Measurements from ENCODE around the gene PIPOX.

Gene PIPOX

DNA sequence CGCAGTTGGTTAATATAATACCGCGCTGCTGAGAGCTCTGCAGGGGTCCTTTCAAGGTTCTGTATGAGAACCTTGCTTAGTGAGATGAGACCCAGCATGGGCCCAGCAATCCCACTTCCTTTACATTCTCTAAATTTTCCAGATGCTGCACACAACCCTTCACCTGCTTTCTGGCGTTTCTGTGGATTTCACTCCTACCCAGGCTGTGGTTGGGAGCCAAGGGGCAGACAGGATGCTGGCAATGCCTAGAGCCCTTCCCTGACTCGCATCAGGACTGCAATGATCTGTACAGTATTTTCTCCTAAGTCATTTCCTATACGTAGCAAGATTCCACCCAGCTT, 10.1 kb upstream of the PIPOX start:
- Histone ChIP-seq H3K27me3 (ENCODE audit: control insufficient read depth, low read length) (peaks cover 58% of the 10 kb centered on the region), H3K27ac (ENCODE audit: low read depth, low read length) (no peak overlapping the region), H3F3A (ENCODE audit: control insufficient read depth, insufficient read depth) (no peaks in the 10 kb centered on the region), H3K9me3 (ENCODE audit: control insufficient read depth, insufficient read depth, low read length) (peaks cover 22% of the 10 kb centered on the region), H3K79me2 (ENCODE audit: control insufficient read depth, low read length) (no peaks in the 10 kb centered on the region), H4K20me1 (ENCODE audit: control insufficient read depth, insufficient read depth, low read depth, low read length) (no peaks in the 10 kb centered on the region), H3K4me3 (ENCODE audit: low read length) (no peak overlapping the region), H3K36me3 (ENCODE audit: control insufficient read depth, low read length) (no peaks in the 10 kb centered on the region), H3K9me2 (replicated peaks; ENCODE audit: control insufficient read depth, low read length) (no peaks in the 10 kb centered on the region), H3K4me2 (ENCODE audit: low read length) (no peak overlapping the region), H3K4me1 (ENCODE audit: control insufficient read depth, low read length) (no peaks in the 10 kb centered on the region)
- no peak for TF ChIP-seq EZH2phosphoT487 (IDR thresholded peaks at IDR 0.05; ENCODE audit: borderline replicate concordance, low read length)
- TF ChIP-seq, protein P1, sequence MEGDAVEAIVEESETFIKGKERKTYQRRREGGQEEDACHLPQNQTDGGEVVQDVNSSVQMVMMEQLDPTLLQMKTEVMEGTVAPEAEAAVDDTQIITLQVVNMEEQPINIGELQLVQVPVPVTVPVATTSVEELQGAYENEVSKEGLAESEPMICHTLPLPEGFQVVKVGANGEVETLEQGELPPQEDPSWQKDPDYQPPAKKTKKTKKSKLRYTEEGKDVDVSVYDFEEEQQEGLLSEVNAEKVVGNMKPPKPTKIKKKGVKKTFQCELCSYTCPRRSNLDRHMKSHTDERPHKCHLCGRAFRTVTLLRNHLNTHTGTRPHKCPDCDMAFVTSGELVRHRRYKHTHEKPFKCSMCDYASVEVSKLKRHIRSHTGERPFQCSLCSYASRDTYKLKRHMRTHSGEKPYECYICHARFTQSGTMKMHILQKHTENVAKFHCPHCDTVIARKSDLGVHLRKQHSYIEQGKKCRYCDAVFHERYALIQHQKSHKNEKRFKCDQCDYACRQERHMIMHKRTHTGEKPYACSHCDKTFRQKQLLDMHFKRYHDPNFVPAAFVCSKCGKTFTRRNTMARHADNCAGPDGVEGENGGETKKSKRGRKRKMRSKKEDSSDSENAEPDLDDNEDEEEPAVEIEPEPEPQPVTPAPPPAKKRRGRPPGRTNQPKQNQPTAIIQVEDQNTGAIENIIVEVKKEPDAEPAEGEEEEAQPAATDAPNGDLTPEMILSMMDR (IDR thresholded peaks at IDR 0.05; ENCODE audit: low read depth, low read length, poor library complexity, severe bottlenecking) = no peak

- Histone ChIP-seq H3K9me3 (ENCODE audit: control insufficient read depth, insufficient read depth, low read length) (peaks cover 22% of the 10 kb centered on the region), H4K20me1 (ENCODE audit: control insufficient read depth, insufficient read depth, low read depth, low read length) (no peaks in the 10 kb centered on the region), H3K4me3 (ENCODE audit: low read length) (no peak overlapping the region), H3K79me2 (ENCODE audit: control insufficient read depth, low read length) (no peaks in the 10 kb centered on the region), H3K9me2 (replicated peaks; ENCODE audit: control insufficient read depth, low read length) (no peaks in the 10 kb centered on the region), H3K36me3 (ENCODE audit: control insufficient read depth, low read length) (no peaks in the 10 kb centered on the region), H3K4me2 (ENCODE audit: low read length) (no peak overlapping the region), H3K27ac (ENCODE audit: low read depth, low read length) (no peak overlapping the region), H3K4me1 (ENCODE audit: control insufficient read depth, low read length) (no peaks in the 10 kb centered on the region), H3K27me3 (ENCODE audit: control insufficient read depth, low read length) (peaks cover 50% of the 10 kb centered on the region), H3F3A (ENCODE audit: control insufficient read depth, insufficient read depth) (no peaks in the 10 kb centered on the region)
- no peak for TF ChIP-seq EZH2phosphoT487 (IDR thresholded peaks at IDR 0.05; ENCODE audit: borderline replicate concordance, low read length)
- TF ChIP-seq, protein P1 (IDR thresholded peaks at IDR 0.05; ENCODE audit: low read depth, low read length, poor library complexity, severe bottlenecking) = no peak
Measured at GRCh38 chr17:29034510-29034909, 8.4 kb upstream of the PIPOX start.

- Histone ChIP-seq H3K36me3 (ENCODE audit: control insufficient read depth, low read length) (no peaks in the 10 kb centered on the region), H3K27me3 (ENCODE audit: control insufficient read depth, low read length) (peaks cover 42% of the 10 kb centered on the region), H3F3A (ENCODE audit: control insufficient read depth, insufficient read depth) (no peaks in the 10 kb centered on the region), H3K4me3 (ENCODE audit: low read length) (no peak overlapping the region), H3K9me3 (ENCODE audit: control insufficient read depth, insufficient read depth, low read length) (peaks cover 22% of the 10 kb centered on the region), H3K4me2 (ENCODE audit: low read length) (no peak overlapping the region), H3K79me2 (ENCODE audit: control insufficient read depth, low read length) (no peaks in the 10 kb centered on the region), H3K27ac (ENCODE audit: low read depth, low read length) (no peak overlapping the region), H3K4me1 (ENCODE audit: control insufficient read depth, low read length) (no peaks in the 10 kb centered on the region), H3K9me2 (replicated peaks; ENCODE audit: control insufficient read depth, low read length) (no peaks in the 10 kb centered on the region), H4K20me1 (ENCODE audit: control insufficient read depth, insufficient read depth, low read depth, low read length) (no peaks in the 10 kb centered on the region)
- TF ChIP-seq, protein P1 (IDR thresholded peaks at IDR 0.05; ENCODE audit: low read depth, low read length, poor library complexity, severe bottlenecking) = no peak
- no peak for TF ChIP-seq EZH2phosphoT487 (IDR thresholded peaks at IDR 0.05; ENCODE audit: borderline replicate concordance, low read length)
Measured at GRCh38 chr17:29036584-29036983, 6.4 kb upstream of the PIPOX start.

DNA sequence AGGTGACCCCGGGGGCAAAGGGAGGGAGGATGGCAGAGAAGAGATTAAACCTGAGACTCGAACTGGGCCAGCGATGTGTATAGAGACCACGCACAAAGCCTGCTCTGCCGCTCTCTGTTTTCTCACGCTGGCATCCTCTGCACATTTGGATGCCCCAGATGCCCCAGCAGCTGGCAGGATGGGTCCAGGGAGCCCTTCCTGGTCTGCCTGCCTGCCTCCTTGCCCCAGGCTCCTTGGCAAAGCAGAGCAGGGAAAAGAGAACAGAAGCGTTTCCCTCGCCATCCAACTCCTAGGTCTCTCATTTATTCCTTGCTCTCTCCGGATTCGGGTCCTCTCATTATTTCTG, 5.2 kb upstream of the PIPOX start:
- TF ChIP-seq, protein P1 (IDR thresholded peaks at IDR 0.05; ENCODE audit: low read depth, low read length, poor library complexity, severe bottlenecking) = no peak
- no peak for TF ChIP-seq EZH2phosphoT487 (IDR thresholded peaks at IDR 0.05; ENCODE audit: borderline replicate concordance, low read length)
- Histone ChIP-seq H4K20me1 (ENCODE audit: control insufficient read depth, insufficient read depth, low read depth, low read length) (no peaks in the 10 kb centered on the region), H3K4me2 (ENCODE audit: low read length) (no peak overlapping the region), H3K79me2 (ENCODE audit: control insufficient read depth, low read length) (no peaks in the 10 kb centered on the region), H3K36me3 (ENCODE audit: control insufficient read depth, low read length) (no peaks in the 10 kb centered on the region), H3K27me3 (ENCODE audit: control insufficient read depth, low read length) (peaks cover 31% of the 10 kb centered on the region), H3K4me1 (ENCODE audit: control insufficient read depth, low read length) (peaks cover 4% of the 10 kb centered on the region), H3K27ac (ENCODE audit: low read depth, low read length) (no peak overlapping the region), H3K9me2 (replicated peaks; ENCODE audit: control insufficient read depth, low read length) (no peaks in the 10 kb centered on the region), H3F3A (ENCODE audit: control insufficient read depth, insufficient read depth) (no peaks in the 10 kb centered on the region), H3K4me3 (ENCODE audit: low read length) (no peak overlapping the region), H3K9me3 (ENCODE audit: control insufficient read depth, insufficient read depth, low read length) (peaks cover 22% of the 10 kb centered on the region)

Data from DOHH2 (cell line).